ENCODE measurements around the gene HLA-DPB1. TPM values are rescaled to one million over a fixed set of nuclear protein-coding genes. Genes with fewer than 3 reads are reported as not detected.

The HLA-DPB1 gene
- total and polyA plus RNA-seq, 2 donors (not counting 1 experiment from before 2014, with no cell fraction given), result 1.3 to 11.5 TPM

GRCh38 chr6:33050014-33050810 is 25.6 kb upstream of the HLA-DPB1 start:
- Histone ChIP-seq H2AFZ (ENCODE audit: low read length) (no peak overlapping the region), H3K79me2 (ENCODE audit: control insufficient read depth, insufficient read depth, low read length) (no peaks in the 10 kb centered on the region), H3K27ac (ENCODE audit: insufficient read depth, low read length) (no peak overlapping the region), H3K9ac (ENCODE audit: insufficient read depth, low read length) (no peak overlapping the region), H3K27me3 (ENCODE audit: control insufficient read depth, insufficient read depth, low read length) (peaks cover 12% of the 10 kb centered on the region), H3K4me2 (ENCODE audit: extremely low read depth, insufficient read depth, low read length) (no peak overlapping the region), H3K9me3 (ENCODE audit: control insufficient read depth, insufficient read depth, low read depth, low read length) (no peaks in the 10 kb centered on the region), H4K20me1 (ENCODE audit: control insufficient read depth, extremely low read depth, insufficient read depth, low read length) (no peaks in the 10 kb centered on the region), H3K4me3 (replicated peaks in 1 of 4; ENCODE audit: control extremely low read depth in 1 of 4, insufficient read depth in 1 of 4, low read depth in 3 of 4, low read length in 4 of 4) (no peak overlapping the region), H3K4me1 (ENCODE audit: control insufficient read depth, extremely low read depth, insufficient read depth, low read length) (no peaks in the 10 kb centered on the region), H3K36me3 (ENCODE audit: control insufficient read depth, insufficient read depth, low read length) (no peaks in the 10 kb centered on the region)
- TF ChIP-seq CTCF (conservative IDR thresholded peaks at IDR 0.05 in 1 of 2, IDR thresholded peaks at IDR 0.05 in 1 of 2; ENCODE audit: low read depth in 1 of 2, low read length in 2 of 2) (no peak), EZH2 (IDR thresholded peaks at IDR 0.05; ENCODE audit: low read length, missing control alignments) (no peak)
- DNase-seq (ENCODE audit: low read depth in 2 of 2), result no peak

GRCh38 chr6:33052627-33053026 is 23.2 kb upstream of the HLA-DPB1 start:
- no peak overlapping the region for H3K9ac ChIP-seq (ENCODE audit: insufficient read depth, low read length)
- no peaks in the 10 kb centered on the region for H3K9me3 ChIP-seq (ENCODE audit: control insufficient read depth, insufficient read depth, low read depth, low read length)
- H3K27ac ChIP-seq (ENCODE audit: insufficient read depth, low read length), result no peak overlapping the region
- H3K79me2 ChIP-seq (ENCODE audit: control insufficient read depth, insufficient read depth, low read length), result no peaks in the 10 kb centered on the region
- H4K20me1 ChIP-seq (ENCODE audit: control insufficient read depth, extremely low read depth, insufficient read depth, low read length), result no peaks in the 10 kb centered on the region
- peaks cover 8% of the 10 kb centered on the region for H3K27me3 ChIP-seq (ENCODE audit: control insufficient read depth, insufficient read depth, low read length)
- H3K4me2 ChIP-seq (ENCODE audit: extremely low read depth, insufficient read depth, low read length), result no peak overlapping the region
- no peak overlapping the region for H3K4me3 ChIP-seq (replicated peaks in 1 of 4; ENCODE audit: control extremely low read depth in 1 of 4, insufficient read depth in 1 of 4, low read depth in 3 of 4, low read length in 4 of 4)
- no peaks in the 10 kb centered on the region for H3K36me3 ChIP-seq (ENCODE audit: control insufficient read depth, insufficient read depth, low read length)
- DNase-seq (ENCODE audit: low read depth in 2 of 2), result no peak
- H3K4me1 ChIP-seq (ENCODE audit: control insufficient read depth, extremely low read depth, insufficient read depth, low read length), result no peaks in the 10 kb centered on the region
- TF ChIP-seq EZH2 (IDR thresholded peaks at IDR 0.05; ENCODE audit: low read length, missing control alignments), result no peak
- TF ChIP-seq CTCF (conservative IDR thresholded peaks at IDR 0.05 in 1 of 2, IDR thresholded peaks at IDR 0.05 in 1 of 2; ENCODE audit: low read depth in 1 of 2, low read length in 2 of 2), result no peak
- H2AFZ ChIP-seq (ENCODE audit: low read length), result no peak overlapping the region

GRCh38 chr6:33053230-33053629 is 22.6 kb upstream of the HLA-DPB1 start:
- Histone ChIP-seq H3K4me3 (replicated peaks in 1 of 4; ENCODE audit: control extremely low read depth in 1 of 4, insufficient read depth in 1 of 4, low read depth in 3 of 4, low read length in 4 of 4) (no peak overlapping the region), H3K36me3 (ENCODE audit: control insufficient read depth, insufficient read depth, low read length) (no peaks in the 10 kb centered on the region), H3K9me3 (ENCODE audit: control insufficient read depth, insufficient read depth, low read depth, low read length) (no peaks in the 10 kb centered on the region), H4K20me1 (ENCODE audit: control insufficient read depth, extremely low read depth, insufficient read depth, low read length) (no peaks in the 10 kb centered on the region), H3K4me2 (ENCODE audit: extremely low read depth, insufficient read depth, low read length) (no peak overlapping the region), H3K27me3 (ENCODE audit: control insufficient read depth, insufficient read depth, low read length) (peaks cover 8% of the 10 kb centered on the region), H2AFZ (ENCODE audit: low read length) (no peak overlapping the region), H3K79me2 (ENCODE audit: control insufficient read depth, insufficient read depth, low read length) (no peaks in the 10 kb centered on the region), H3K4me1 (ENCODE audit: control insufficient read depth, extremely low read depth, insufficient read depth, low read length) (no peaks in the 10 kb centered on the region), H3K9ac (ENCODE audit: insufficient read depth, low read length) (no peak overlapping the region), H3K27ac (ENCODE audit: insufficient read depth, low read length) (no peak overlapping the region)
- DNase-seq (ENCODE audit: low read depth in 2 of 2), result peak in 1 of 2 donors; percentile 14
- TF ChIP-seq EZH2 (IDR thresholded peaks at IDR 0.05; ENCODE audit: low read length, missing control alignments) (no peak), CTCF (conservative IDR thresholded peaks at IDR 0.05 in 1 of 2, IDR thresholded peaks at IDR 0.05 in 1 of 2; ENCODE audit: low read depth in 1 of 2, low read length in 2 of 2) (no peak)
